Measurements from ENCODE around the gene SLC26A3.

- no peak for TF ChIP-seq POLR2A (IDR thresholded peaks at IDR 0.05)
- TF ChIP-seq, protein P1, sequence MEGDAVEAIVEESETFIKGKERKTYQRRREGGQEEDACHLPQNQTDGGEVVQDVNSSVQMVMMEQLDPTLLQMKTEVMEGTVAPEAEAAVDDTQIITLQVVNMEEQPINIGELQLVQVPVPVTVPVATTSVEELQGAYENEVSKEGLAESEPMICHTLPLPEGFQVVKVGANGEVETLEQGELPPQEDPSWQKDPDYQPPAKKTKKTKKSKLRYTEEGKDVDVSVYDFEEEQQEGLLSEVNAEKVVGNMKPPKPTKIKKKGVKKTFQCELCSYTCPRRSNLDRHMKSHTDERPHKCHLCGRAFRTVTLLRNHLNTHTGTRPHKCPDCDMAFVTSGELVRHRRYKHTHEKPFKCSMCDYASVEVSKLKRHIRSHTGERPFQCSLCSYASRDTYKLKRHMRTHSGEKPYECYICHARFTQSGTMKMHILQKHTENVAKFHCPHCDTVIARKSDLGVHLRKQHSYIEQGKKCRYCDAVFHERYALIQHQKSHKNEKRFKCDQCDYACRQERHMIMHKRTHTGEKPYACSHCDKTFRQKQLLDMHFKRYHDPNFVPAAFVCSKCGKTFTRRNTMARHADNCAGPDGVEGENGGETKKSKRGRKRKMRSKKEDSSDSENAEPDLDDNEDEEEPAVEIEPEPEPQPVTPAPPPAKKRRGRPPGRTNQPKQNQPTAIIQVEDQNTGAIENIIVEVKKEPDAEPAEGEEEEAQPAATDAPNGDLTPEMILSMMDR (IDR thresholded peaks at IDR 0.05), result no peak
- TF ChIP-seq POLR2AphosphoS5 (IDR thresholded peaks at IDR 0.05), result no peak
These were observed 35.1 kb upstream of the SLC26A3 start for GRCh38 chr7:107838024-107838601.
